HG03520 (cell line): ENCODE results near the gene CAMK2D.

ENCODE experiments used
- ATAC-seq: cut with Tn5 transposase; IDR thresholded peaks from one replicate; pipeline ENCODE4 v1.9.1; 2021; ENCODE audit warnings: mild to moderate bottlenecking, moderate library complexity; ENCODE audit not compliant: unreplicated experiment

The CAMK2D gene

DNA sequence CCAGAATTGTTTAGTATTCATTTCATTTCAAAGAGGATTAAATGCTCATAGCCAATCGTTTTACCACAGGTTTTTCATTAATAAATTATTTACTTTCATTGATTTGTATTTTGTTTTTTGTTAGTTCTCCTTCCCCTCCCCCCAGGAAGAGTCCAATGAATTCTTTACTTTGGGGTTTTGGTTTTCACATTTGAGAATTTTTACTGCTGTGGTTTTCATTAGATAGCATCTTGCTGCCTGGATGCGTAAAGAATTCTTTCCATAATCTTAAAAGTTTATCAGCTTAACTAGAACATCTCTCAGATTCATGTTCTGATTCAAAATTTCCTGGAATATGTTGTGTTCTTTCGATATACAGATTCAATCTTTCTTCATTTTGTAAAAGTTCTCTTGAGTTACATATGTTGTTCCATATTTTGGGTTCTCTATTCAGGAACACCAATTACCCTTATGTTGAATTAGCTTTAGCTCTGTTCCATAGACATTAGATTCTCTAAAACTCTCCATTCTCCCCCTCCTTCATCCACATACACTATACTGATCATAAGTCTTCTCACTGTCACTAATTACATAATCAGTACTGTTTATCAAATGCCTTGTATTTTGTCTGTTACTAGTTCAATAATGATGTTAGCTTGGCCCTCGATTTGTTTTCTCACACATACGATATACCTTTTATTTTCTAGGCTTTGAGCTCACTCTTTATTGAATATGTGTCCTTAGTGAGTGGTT is 184.4 kb downstream of the CAMK2D start:
- ATAC-seq = no peak

DNA sequence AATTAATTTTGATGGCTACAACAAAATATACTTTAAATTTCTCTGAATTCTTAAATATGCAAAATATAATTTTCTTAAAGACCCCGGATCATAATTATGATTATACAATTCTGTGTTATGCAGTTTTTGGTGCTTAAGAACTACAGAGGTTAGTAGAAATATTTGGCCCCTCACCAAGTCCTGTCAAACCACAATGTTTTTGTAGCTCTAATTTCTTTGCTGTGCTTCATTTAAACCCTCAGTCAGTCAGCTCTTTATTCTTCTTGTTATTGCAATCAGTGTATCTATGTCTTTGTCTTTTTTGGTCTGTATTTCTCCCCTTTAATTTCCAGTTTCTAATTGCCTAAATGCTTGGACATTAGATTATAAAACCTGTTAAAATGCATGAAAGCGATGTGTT is 186.1 kb downstream of the CAMK2D start:
- no peak for ATAC-seq

DNA sequence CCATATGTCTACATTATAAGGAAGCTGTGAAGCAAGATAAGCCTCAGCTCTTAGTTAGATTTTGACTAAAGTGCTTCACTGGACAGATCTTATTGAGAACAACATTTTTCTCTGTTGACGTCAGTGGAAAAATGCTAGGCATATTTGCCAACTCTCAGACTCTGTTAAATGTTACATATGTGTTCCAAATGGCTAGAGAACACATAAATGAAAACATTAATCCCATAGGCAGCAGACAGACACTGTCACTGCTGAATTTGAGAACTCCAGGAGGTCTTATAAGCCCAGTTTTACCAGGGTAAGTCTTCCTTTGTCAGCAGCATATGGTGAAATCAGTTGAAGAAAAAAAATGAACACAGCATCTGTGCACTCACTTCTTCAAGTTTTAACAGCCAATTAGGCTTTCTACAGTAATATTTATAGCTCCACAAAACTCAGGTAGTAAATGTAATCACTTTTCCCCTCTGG is 186.9 kb downstream of the CAMK2D start:
- no peak for ATAC-seq

DNA sequence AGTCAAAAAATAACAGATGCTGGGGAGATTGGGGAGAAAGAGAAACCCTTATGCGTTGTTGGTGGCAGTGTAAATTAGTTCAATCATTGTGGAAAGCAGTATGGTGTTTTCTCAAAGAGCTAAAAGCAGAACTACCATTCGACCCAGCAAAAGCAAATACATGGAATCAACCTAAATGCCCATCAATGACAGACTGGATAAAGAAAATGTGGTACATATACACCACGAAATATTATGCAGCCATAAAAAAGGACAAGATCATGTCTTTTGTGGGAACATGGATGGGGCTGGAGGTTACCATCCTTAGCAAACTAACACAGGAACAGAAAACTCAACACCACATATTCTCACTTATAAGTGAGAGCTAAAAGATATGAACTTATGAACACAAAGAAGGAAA is 188.9 kb downstream of the CAMK2D start:
- ATAC-seq = no peak

DNA sequence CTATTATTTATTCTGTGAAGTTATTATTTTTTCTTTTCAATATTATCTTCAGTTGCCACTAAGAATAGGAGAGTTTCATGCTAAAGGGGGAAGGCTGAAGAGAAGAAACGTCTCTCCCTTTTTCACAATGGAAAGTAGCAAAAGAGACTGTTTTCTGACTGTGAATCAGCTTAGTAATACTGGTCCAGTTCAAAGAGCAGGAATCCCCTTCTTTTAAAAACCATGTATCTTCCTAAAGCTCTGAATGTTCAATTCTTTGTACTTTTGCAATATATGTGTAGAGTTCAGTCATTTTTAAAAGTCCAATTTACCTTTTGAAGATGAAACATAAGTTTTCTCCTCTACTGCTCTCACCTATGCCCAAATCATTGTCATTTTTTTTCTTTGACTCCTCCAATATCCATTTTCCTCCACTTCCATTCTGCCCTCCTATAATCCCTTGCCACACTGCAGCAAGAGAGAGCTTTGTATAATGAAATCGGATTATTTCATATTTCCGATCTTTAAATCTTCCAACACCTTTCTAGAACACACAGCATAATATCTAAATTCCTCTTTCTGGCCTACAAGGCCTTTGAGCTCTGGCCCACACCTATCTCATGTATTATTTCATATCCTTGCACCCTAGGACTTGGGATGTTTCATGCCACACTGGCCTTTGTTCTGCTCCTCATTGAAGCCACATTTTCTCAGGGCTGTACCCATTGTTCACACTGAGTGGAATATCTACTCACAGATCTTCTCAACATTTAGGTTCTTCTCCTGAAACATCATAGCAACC is 195.3 kb downstream of the CAMK2D start:
- no peak for ATAC-seq

DNA sequence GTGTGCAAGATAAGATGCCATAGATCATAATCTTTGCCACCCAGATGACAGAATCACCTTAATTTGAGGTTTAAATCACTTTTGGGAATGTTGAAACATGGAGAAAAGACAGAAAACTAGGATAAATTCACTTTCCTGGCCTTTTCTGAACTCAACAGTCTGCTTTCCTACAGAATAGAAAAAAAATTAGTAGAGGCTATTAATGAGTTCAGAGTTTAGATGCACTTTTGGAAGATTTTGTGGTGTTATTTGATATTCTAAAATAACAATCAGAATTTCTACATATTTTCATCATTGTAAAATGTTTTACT is 195.9 kb downstream of the CAMK2D start:
- ATAC-seq = no peak

DNA sequence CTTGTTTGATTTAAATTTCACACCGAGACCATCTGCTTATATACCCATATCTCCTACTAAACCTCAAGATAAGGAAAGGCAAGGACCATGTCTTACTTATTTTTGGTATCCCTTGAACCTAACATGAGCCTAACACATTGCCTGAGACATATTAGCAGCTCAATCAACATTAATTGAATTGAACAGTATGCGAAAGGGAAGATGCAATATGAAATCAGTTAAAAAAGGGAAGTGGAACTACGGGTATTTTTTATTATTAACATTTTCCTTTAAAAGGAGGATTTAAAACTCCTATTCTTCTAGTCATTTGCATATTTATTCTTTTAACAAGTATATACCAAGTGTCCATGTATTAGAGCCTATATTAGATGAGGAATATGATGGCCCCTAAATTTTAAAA is 197.0 kb downstream of the CAMK2D start:
- peak; percentile 14 for ATAC-seq

DNA sequence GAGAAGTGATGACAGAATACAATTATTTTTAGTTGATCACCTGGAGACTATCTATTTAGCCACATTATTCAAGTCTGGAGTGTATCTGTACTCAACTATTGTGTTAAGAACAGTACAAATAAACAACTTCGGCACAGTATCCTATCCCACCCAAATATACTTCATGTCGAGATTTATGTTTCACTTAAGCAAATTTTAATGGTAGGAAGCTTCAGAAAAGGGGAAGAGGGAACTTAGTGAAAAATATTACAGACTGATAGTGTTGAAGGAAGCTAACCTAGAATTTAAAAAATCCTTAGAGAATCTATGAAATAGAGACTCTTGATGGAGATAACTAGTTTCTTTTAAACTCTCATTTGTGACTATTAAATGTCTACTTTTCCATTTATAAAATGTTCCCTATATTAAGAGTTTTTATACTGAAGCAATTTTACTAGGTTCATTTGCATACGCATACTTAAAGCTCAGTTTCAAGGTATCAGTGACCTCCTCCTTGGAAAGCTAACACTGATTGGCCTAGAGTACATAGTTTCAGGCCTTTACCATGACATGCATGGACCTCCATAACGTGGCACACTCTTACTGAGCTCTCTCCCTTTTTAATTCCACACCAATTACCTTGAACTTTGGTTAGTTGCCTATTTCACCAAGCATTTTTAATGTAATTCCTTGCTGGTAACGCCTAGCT is 197.7 kb downstream of the CAMK2D start:
- no peak for ATAC-seq

DNA sequence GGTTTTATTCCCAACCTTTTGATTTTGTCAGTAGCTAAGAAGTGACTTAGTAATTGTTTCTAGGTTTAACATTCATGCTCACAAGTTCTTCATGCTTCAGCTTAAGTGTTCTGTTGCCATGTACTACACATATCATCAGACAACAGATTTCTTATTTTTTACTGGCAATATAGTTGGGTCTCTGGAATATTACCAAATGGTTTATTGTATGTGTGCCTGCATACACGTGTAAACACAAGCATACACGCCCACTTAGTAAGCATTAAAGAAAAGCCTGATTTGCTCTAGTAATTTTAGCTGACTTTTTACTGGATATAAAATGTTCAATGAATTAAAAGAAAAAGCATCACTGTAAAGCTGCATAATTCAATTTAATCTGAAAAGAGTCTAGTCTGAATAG is 199.8 kb downstream of the CAMK2D start:
- no peak for ATAC-seq

DNA sequence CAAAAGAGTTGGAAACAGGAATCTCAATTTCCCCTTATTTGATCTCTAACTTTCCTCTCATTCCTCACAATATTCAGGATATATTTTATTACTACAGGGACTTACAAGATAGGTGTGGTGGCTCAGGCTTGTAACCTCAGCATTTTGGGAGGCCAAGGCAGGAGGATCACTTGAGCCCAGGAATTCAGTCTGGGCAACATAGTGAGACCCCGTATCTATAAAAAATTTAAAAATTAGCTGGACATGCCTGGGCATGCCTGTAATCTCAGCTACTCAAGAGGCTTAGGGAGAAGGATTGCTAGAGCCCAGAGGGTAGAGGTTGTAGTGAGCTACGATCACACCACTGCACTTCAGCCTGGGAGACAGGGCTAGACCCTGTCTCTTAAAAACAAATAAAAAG is 200.4 kb downstream of the CAMK2D start:
- ATAC-seq = no peak

DNA sequence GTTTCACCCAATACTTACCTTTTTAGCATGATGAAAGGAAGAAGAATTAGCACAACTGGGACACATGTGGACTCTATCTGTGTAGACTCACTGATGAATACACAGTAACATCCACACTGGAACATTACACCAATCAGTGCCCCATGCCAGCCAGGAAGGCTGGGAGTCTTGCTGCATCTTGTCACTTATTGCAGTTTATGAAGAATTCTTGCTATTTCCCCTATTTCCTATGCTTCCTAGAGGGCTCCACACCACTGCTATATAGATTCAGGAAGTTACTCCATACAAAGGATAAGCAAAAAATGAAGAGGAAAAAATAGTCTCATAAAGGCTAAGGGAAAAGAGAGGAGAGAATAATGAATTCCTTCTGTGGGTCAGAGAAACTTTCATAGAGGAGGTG is 201.0 kb downstream of the CAMK2D start:
- no peak for ATAC-seq

DNA sequence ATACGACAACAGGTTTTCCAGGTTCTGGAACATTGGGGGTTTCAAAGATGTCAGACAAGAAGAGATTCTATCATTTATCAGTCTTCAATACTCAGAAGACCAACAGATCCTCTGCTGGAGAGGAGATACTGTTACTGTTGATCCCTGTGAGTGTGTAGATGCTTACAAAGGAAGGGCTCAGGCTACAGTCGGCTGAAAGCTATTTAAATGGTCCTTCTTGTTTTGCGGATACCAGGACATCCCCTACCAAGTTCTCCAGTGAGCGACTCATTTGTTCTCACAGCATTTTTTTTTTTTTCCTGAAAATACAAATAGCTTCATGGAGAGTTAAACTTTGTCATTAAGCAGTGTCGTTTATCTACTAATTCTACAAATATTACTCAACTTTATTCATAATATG is 201.6 kb downstream of the CAMK2D start:
- ATAC-seq = no peak

DNA sequence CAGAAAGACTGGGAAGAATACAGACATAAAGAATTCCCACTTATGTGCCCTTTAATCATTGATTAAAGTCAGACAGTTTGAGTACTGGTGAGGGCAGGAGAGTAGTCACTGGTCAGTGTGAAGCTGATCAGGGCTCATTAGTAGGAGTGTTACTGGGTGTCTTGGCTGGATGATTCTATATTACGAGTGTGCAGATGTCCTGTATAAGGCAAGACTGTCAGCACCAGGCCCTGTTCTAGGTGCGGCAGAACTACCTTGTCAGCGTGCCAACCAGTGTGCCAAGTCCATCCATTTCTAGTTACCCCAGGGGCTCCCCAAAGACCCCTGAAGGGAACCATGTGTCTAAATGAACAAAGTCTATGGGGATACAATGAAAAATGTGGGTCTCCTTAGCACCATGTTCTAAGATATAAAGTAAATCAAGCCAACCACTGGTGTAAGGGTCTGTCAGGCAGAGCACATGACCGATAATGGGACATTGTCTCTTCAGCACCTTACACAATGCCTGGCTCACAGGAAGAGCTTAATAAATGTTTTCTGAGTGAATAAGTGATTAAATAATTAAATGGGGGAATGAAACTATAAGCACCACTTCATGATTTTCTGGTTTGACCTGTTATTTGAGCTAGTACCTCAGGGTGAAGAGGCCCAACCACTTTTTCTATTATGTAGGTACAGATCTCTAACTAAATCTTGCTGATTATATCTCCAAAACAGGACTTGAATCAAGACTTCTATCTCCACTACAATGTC is 205.0 kb downstream of the CAMK2D start:
- ATAC-seq = no peak

DNA sequence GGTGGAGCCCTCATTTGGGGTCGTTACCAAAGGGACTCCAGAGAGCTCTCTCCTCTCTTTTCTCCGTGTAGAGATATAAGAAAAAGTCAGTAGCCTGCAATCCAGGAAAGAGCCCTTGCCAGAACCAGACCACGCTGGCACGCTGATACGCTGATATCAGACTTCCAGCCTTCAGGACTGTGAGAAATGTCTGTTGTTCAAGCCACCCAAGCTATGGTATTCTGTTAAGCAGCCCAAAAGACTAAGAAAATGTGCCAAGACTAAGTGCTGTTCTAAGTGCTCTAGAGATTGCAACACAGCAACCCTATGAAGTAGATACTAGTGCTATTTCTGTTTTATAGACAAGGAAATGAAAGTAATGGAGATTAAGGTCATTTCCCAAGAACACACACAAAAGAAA is 205.7 kb downstream of the CAMK2D start:
- ATAC-seq = no peak

DNA sequence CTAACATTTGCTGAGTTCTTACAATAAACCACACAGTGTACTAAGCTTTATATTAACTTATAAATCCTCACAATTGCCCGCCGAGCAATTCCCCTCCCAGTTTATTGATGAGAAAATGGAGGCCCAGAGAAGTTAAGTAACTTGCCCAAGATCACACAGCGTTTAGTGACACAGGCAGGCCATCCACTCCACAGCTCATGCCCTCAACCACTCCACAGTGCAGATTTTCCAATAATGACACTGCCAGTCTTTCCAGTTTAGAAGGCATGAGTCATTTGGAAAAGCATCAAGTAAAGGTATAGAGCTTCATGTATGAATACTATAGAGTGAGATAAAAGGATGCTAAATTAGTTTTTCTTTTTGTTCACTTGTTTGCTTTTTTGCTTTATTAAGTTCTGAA is 208.5 kb downstream of the CAMK2D start:
- no peak for ATAC-seq

DNA sequence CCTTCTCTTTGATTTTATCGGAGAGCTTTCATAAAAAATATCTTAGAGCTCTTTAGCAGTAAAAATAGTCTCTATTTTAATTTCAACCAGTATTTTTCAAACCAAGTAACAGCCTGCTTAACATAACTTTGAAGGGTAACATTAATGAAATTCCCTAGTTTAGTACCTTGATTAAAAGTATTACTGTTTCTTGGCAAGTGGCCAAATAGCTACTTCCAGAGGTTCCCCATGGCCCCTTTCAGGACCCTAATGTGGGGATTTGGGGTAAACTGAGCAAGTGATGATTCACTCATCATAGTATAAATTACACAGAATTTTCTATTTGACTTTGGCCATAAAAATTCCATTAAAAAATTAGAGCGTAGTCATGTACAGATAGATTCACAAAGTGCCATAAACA is 211.0 kb downstream of the CAMK2D start:
- ATAC-seq = no peak

DNA sequence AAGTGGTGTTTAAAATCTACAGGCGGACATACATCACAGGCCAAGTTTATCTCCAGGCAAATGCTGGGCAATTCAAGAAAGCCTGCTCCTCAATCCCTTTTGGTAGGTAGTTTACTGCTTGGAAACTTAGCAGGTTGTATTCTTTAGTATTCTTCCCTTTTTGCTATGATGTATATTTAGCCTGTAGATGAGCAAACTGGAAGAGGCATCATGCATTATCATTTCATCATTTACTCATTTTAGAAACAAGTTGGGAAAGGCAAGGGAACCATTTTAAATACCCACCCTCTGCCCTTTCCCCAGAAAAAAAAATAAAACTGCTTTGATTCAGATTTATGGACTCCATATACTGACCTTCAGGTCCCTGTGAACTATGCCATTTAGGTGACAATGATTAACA is 213.2 kb downstream of the CAMK2D start:
- ATAC-seq = no peak

DNA sequence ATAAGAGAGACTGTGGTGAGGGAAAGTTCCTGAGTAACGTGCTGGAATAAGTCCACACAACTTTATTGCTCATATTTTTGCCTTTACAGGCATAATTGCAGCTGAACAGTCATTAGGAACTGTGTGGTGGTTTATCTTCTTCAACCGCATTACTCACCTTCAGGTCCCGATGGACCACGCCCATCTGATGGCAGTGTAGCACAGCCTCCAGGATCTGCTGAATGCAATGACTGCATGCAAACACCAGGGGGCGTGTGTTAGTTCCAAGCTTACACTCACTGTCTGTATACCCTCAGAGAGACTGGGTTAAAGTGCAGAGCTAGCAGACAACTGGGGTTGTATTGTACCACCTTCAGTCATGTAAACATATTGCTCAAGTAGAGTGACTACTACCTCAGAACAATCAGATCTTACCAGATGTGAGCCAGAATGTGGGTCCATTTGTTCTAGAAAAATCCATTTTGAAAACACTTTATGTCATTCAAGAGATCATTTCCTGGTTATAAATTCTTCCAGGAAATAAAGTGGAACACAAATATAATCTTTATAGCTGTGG is 214.0 kb downstream of the CAMK2D start:
- ATAC-seq = peak; percentile 98

DNA sequence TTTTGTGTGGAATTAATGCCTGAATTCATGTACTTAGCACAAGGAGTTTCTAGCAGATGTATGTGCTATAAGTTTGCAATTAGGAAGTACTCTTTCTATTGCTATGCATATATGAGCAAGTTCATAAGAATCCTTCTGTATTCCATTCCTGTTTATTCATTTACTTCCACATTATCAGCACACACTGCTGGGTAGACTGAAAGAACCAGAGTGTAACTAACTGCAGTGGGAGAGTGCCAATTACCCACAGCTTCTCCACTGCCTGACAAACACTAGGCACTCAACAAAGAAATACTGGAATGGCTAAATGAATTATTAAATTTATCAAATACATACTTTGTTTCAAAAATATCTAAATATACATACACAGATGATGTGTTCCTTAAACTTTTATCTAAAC is 219.6 kb downstream of the CAMK2D start:
- no peak for ATAC-seq

DNA sequence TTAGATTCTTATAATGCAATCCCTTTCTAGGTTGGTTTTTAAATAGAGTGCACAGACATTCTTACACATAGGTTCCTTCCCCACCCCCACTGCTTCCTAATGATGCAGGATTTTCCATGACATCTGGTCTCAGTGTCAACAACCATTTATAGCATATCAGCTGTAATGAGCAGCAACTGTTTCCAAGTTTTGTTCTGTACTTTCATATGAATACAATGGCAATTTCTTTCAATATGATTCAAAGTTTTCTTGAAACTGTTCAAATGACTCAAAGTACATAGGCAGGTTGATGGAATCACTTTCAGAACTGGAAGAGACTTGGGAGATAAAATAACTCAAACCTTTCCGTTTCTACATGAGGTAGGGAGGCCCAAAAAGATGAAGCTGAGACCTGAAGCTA is 220.7 kb downstream of the CAMK2D start:
- no peak for ATAC-seq

DNA sequence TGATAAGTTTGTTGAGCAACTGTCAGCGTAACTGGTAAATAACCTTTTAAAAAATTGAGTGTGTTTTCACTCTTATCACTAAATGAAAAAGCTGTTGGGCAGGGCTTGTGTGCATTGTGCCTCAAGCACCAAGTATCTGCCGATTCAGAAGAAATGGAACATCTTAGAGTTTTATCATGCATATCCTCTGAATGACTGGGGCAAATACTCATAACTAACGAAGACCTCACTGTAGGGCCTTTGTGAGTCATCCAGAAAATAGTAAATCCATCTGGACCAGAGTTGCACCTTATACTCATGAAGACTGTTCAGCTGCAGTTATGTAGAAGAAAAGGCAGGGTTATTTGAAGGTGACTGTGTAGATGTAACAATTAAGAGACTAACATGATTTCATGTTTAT is 222.1 kb downstream of the CAMK2D start:
- peak; percentile 71 for ATAC-seq
